ENCODE results near the gene C2CD3.
"Not testable (repeated sequence)": the region's sequence is repeated elsewhere in the genome, so short reads cannot be mapped to it uniquely, and the experiment has no call there.

The C2CD3 gene

DNA sequence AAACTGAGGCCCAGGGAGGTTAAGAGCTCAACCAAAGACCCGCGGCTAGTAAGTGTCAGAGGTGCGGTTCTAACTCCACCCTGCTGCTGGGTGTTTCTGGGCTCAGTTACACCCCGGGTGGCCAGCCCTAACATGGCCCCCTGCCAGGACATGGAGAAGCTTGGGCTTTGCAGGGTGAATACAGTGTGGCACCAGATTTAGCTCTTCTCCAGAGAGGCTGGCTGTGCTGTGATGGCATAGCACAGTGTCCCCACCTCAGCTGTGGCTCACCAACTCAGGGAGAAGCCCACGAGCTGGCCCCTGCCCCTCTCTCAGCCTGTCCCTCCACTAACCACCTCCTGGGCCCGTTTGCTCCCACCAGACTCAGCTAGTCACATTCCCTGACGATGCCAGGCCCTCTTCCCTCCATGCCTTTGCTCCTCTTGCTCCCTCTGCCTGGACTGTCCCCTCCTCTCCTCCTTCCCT lies 168.9 kb downstream of the C2CD3 start:
- no peak for DNase-seq

DNA sequence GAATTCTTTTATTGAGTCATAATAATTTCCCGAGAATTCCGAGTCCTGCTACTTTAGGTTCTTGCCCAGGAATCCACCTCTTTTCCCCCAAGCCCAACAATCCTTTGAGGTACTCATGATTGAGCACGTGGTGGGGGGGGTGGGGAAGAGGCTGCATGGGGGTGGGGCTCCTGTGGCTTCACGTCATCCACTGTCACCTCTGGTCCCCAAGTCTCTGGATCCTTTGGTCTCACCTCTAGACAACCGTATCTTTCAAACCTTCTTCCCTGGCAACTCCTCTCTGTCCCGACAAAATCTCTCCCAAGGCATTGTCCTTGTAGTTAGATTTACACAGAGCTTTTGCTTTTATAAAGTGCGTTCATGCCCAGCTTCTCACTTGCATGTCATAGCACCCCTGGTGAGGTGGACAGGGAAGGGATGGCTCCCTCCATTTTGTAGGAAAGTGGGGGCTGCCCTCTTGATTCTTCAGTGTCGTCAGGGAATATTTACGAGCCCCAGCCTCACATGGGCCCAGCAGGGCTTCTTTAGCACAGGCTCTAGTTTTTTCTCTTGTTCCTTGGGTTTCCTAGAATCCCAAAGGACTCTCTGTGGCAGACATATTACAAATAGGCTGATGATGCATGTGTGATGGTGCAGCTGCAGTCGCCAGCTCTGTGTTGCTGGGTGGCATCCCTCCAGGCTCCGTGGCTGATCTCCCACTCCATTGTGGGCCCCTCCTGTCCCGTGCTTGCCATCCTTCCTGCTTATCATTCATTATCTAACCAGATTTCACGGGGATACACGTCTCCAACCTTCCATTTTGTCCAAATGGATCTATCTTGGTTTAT lies 170.3 kb downstream of the C2CD3 start:
- no peak for DNase-seq

DNA sequence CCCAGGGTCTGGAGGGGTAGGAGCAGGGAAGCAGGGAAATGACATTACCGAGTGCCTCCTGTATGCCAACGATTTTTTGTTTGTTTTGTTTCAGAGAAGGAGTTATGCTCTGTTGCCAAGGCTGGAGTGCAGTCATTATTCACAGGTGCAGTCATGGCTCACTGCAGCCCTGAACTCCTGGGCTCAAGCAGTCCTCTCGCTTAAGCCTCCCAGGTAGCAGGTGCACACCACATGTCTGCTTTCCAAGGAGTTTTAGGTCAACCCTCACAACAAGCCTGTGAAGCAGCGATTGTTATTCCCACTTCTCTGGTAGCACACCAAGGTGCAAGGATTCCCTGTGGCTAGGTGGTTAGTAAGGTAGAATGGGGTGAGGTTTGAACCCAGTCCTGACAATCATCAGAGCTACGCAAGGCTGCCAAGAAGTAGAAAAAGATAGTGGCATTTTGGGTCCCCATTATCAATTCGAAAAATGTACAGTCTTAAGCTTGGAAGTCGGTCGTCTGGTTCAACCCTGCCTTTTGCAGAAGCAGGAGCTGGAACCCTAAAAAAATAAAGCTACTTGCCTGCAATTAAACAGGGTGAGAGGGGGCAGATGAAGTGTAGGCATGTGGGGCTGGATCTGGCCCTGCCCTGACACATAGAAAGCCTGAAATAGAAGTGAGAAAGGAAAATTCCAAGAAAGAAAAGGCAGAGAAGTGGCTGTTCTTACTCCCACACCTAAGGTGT lies 171.1 kb downstream of the C2CD3 start:
- no peak for DNase-seq

DNA sequence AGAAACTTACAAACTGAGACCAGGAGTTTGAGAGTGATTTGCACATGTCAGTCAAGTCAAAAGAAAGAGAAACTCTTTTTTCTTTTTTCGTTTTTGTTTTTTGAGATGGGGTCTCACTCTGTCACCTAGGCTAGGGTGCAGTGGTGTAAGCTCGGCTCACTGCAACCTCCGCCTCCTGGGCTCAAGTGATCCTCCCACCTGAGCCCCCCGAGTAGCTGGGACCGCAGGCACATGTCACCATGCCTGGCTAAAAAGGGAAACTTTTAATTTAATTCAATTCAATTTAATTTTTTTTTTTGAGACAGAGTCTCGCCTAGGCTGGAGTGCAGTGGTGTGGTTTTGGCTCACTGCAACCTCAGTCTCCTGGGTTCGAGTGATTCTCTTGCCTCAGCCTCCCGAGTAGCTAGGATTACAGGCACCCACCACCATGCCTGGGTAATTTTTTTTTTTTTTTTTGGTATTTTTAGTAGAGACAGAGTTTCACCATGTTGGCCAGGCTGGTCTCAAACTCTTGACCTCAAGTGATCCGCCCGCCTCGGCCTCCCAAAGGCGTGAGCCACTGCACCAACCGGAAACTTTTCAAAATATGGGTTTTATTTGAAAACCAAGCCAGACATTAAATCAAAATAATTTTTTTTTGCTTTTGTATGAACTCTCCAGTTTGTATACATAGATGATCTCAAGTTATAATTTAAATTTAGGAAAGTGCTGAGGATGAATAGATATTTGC lies 171.8 kb downstream of the C2CD3 start:
- no peak for DNase-seq

DNA sequence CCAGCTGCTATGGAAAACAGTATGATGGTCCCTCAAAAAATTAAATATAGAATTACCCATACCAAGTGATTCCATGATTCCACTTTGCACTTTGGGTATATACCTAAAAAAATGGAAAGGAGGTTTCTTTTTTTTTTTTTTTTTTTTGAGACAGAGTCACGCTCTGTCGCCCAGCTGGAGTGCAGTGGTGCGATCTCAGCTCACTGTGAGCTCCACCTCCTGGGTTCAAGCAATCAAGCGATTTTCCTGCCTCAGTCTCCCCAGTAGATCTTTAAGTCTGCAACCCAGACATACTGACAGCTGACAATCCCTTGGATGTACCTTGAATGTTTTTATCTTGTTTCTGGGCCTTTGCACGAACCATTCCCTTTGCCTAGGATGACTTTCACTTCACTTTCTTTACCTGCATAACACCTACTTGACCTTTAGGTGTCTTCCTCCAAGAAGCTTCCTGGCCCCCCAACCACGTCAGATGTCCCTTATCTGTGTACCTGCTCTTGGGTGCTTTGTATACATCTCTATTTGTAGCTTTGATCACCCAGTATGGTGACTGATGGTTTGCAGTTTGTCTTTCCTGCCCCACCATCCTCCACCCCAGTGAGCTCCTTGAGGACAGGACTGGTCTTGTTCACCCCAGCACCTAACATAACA lies 173.6 kb downstream of the C2CD3 start:
- DNase-seq, result no peak

DNA sequence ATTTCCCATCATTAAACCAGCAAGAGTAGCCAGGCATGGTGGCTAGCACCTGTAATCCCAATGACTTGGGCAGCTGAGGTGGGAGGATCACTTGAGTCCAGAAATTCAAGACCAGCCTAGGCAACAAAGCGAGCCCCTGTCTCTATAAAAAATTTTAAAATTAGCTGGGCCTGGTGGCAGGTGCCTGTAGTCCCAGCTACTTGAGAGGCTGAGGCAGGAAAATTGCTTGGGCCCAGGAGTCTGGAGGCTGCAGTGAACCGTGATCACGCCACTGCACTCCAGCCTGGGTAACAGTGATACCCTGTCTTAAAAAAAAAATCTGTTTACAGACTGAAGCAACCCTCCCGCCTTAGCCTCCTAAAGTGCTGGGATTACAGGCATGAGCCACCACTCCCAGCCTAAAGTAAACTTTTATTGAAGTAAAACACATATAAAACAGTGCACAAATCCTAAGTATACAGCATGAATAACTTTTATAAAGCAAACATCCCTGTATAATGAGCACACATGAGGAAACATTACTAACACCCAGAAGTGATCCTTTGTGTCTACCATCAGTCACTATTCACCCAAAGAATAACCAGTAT lies 174.5 kb downstream of the C2CD3 start:
- DNase-seq, result no peak

DNA sequence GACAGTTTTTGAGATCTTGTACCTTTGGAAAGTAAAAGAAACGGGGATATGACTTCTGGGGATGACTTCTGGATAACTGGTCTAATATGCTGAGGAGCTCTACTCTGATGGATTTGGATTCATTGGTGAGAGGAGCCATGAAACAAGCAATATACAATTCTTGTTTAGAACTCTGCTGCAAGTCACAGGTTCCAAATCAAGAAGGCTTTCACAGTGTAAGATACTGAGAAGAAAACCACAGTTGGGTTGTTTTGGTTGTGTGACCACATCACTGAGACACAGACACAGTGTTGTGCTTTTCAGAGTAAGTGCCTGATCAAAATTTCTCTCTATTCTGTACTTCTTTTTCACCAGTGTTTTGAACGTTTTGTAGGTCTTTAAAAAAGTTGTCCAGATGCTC lies 175.1 kb downstream of the C2CD3 start:
- DNase-seq, result no peak

DNA sequence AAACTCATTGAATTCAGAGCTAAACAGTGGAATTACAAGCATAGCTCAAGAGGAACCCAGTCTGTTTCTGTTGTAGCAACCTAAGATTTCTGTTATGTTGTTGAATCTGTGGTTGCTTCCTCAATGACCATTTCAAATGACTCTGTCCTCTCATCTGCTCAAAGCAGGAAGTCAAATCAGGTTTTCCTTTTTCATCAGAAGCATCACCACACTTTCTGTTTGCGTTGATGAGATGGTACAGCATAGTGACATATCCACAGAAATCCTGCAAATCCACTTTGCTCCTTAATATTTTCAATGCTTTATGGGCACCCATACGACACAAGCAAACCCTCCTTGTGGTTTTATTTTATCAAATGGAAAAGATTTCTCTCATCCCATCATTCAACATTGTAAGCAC lies 175.6 kb downstream of the C2CD3 start:
- no peak for DNase-seq

DNA sequence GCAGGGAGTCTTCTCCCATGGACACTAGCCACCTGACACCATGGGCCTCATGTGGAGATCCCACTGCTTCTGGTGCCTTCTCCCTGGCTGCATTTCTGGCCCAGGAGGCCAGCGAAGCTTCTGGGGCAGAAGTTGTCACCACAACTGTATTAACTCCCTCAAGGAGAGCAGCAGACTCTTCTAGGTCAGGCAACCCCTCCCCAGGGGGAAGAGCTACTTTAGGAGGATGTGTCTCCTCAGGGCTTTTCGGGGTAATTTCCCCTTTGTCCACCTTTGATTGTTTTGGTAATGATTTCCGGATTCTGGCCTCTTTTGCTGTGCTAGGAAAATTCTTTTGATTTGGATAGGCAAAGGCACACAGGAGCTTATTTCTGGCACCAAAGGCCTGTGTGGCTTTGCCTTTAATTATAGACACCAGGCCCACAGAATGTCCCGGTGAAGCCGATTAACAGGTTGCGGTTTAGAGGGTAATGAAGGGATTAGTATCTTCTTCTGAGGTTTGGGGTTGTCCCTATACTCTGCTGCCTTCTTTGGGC lies 179.3 kb downstream of the C2CD3 start:
- DNase-seq, result no peak

DNA sequence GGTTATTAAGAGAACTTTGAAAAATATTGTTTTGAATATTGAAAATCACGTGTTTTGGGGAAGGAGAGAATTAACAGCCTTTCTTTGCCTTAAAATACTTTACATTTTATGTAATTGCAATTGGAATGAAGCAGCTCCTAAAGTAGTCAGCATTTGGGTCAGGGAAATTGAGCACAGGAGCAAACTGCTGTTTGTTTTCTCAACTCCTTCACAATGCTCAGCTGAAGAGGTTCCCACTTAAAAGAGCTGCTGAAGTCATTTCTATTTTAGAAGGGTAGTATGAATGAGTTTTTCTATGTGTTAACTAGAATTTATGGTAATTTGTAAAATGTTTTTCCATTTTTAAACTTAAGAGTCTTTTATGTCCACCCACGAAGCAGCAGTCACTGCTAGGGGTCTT lies 180.1 kb downstream of the C2CD3 start:
- DNase-seq, result no peak

DNA sequence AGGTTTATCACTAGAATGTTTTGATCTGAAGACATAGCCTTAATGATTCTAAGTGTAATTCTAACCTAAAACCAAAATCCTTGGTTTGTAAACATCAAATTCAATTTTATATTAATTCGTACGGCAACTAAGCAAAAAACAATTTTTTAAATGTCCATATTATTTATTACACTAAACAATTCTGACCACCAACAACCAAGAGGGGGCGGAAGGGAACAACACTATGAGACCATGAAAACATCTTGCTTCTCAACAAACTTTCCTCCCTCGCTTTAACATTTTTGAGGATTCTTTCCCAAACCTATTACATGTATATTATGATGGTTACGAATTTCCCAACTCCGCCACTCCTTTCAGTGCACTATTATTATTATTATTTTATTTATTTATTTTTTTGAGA lies 181.6 kb downstream of the C2CD3 start:
- DNase-seq, result no peak

DNA sequence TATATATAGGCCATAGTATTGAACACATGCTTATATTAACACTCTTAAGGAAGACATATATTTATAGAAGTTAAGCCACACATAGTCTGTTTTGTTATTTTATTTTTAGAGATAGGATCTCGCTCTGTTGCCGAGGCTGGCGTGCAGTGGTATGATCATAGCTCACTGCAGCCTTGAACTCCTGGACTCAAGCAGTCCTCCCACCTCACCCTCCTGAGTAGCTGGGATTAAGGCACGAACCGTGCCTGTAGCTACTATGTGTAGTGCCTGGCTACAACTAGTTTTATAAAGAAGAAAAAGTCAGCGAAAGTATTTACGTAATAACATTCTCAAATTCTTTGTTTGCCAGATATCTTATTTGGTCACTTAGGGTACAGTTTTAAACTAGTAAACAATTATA lies 182.6 kb downstream of the C2CD3 start:
- no peak for DNase-seq

DNA sequence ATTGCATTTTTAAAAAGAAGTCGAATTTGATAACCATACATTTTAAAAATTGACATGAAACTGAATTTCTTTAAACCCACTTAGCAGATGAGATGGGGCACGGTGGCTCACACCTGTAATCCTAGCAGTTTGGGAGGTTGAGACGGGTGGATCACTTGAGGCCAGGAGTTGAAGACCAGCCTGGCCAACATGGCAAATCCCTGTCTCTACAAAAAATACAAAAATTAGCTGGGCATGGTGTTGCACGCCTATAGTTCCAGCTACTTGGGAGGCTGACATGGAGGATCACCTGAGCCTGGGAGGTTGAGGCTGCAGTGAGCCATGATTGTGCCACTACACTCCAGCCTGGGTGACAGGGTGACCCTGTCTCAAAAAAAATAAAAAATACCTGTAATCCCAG lies 185.1 kb downstream of the C2CD3 start:
- not testable (repeated sequence) for DNase-seq

DNA sequence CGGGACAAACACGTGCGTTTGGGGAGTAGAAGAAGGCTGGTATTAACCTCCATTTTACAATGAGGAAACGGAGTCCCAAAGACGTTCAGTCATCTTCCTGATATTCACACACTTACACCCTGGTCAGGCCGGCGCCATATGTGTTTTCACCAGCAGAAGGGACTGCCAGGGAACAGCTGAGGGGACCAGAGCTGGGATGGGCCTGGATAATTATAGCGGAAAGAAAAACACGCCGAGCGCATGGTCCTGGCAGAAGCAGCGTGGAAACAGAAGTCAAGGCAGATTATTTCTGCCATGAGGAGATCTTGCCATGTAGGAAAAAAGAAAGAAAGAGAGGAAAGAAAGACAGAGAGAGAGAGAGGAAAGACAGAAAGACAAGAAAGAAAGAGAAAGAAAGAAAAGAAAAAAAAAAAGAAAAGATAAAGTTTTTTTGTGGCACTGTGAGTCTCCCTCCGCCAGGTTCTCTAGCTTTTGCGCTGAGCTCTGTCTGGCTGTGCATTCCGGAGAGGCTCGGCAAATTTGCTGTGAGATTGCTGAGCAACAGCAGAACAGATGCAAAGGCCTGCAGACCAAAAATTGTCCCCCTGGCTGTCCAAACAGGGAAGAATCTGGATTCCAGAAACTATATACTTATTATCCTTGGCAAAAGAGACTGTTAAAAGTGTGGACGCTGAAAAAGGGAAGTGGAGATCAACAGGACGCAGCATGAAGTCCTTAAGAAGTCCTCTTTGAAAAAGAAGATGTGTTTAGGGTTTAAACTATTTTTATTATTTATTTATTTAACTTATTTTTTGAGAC lies 186.9 kb downstream of the C2CD3 start:
- no peak for DNase-seq

DNA sequence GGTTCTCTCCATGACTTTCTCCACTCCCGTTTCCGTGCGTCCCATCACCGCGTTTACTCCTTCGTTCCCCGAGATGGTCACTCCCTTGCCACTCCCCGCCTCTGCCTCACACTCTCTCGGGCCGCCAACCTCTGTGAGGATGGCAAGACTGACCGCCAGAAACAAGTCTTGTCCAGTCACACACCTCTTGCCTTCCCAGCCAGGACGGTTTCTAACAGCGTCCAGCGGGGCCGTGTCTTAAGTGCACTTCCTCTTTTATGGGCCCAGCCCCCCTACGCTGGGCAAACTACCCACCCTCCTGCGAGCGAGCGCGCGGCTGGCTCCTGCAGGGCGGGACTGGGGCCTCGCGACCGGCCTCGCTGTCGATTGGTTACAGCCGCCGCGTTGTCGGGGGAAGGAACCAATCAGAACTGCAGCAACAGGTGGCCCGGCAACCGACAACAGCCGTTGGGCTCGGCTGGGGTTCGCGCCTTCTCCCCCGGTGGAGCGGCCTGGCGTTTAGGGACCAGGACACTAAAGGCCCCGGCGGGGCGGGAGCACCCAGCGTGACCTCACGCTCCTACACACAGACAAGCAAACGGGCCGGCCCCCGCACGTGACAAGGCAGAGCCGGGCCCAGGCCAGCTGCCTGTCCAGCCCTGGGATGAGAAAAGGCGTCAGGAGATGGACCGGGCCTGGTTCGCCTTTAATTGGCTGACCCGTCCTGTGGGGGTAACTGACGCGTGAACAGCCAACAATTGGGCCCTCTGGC lies 187.6 kb downstream of the C2CD3 start:
- peak; percentile 87 for DNase-seq

DNA sequence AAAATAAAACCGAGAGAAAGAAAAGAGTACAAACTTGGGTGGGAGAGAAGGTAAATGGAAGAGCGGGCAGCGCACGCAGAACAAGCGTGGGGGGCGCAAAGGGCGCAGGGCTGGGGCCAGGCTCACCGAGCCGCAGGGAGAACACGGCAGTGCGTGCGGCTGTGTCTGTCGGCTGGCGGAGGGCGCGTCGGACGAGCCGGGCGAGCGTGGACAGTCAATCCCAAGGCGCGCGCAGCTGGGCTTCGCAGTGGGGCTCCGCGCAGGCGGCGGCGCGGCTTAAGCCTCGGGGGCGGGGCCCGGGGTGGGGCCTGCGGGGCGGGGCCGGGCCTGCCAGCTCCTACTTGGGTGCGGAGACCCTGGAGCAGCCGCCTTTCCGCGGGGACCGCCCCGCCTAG lies 188.2 kb downstream of the C2CD3 start, which contains the start of gene UCP2:
Gene UCP2, minus strand, starts transcription at position 249 of the 395 bp plus-strand sequence. CDS start 4,465 bp downstream, outside the sequence.
- peak; percentile 87 for DNase-seq

DNA sequence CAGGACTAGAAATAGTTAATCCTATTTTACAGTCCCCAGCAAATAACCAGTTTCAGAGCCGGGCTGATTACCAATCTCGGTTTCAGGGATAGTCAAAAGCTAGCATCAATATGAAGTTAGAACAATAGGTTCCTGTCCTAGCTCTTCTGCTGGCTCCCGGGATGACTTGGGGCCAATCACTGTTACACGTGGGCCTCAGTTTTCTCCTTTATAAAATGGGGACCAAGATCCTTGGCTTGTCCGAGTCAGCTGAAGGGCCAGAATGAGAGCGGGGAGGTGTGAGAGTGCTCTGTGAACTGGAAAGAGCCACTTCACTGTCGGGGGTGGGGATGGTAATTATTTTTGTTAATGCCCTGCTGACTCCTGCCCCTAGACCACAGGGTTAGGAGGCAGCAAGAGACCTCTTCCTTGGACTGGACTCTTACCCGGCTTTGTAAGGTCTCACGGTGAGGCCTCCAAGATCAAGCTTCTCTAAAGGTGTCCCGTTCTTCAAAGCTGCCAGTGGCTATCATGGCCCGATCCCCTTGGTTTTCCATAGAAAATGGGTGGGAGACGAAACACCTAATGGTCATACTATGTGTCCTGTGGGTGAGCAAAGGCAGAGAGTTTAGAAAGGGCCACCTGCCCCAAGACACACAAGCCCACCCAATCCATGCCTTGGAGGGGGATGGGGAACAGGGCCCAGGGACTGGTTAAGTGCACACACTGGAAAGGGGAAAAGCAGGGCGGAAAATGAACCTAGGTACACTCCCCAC lies 189.6 kb downstream of the C2CD3 start:
- no peak for DNase-seq

DNA sequence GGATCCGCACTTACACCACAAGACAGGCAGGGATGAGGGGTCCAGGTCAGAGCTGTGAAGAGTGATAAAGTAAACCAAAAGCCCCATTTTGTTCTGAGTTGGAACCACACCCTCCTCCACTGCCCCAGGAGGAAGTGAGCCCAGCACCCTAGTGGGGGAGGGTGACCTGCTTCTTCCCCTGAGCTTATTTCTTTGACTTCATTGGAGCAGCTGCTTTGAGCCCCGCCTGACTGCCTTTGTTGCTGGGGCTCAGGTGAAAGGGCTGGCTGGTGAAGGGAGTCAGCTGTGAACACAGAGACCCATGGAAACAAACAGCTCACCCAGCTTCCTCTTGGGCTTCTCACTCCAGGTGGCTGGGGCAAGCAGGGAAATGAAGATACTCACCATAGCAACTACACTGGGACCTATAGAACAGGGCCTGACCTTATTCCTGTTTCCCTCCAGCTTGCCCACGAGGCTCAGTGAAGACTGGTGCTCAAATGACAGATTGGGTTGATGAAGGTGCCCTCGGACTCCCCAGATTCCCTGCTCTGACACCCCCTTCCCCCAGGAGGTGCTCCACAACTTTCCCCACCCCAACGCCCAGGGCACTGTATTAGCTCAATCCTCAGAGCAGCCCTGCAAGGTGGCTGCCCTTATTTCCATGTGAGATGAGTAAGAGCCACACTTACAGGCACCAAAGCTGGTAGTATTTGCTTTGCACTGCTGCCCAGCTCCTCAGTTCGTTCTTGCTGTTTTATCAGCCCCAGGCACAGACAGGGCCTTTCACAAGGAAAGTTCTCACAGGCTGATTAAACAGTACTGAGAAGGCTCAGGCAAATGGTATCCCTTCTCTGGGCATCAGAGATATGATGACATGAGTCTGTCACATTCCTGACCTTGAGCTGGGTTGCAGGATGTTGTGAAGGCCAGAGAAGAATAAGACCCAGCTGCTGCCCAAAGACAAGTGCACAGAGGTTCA lies 190.5 kb downstream of the C2CD3 start:
- no peak for DNase-seq
